ENCODE measurements around the gene TNRC18. TPM values are rescaled to one million over a fixed set of nuclear protein-coding genes. Genes with fewer than 3 reads are reported as not detected.

The TNRC18 gene
- total and polyA plus RNA-seq, 9 of the 15 experiments (the other 6 are each of a cell fraction or from before 2014, with no cell fraction given), result 0.03 to 43.2 (median 18.0) TPM

- TF ChIP-seq E4F1 (CRISPR knock-in tag; IDR thresholded peaks at IDR 0.05; ENCODE audit: borderline replicate concordance) (no peak), LCOR (CRISPR knock-in tag; IDR thresholded peaks at IDR 0.05) (no peak), GTF2A2 (tag; IDR thresholded peaks at IDR 0.05) (no peak), ZNF717 (CRISPR knock-in tag; IDR thresholded peaks at IDR 0.05) (no peak), RBM15 (IDR thresholded peaks at IDR 0.05; ENCODE audit: insufficient read depth, low read length) (no peak), ZNF121 (CRISPR knock-in tag; conservative IDR thresholded peaks at IDR 0.05) (no peak), ZNF644 (tag; IDR thresholded peaks at IDR 0.05; ENCODE audit: low read depth) (no peak), RB1 (IDR thresholded peaks at IDR 0.05; ENCODE audit: low read depth) (peak; percentile 38), SREBF1 (IDR thresholded peaks at IDR 0.05; ENCODE audit: borderline replicate concordance, low read depth, low read length) (no peak), MXD1 (CRISPR knock-in tag; IDR thresholded peaks at IDR 0.05; ENCODE audit: borderline replicate concordance, poor library complexity, severe bottlenecking) (no peak), SMC3 (conservative IDR thresholded peaks at IDR 0.05; ENCODE audit: insufficient read depth, low read depth, low read length) (no peak), JUND (IDR thresholded peaks at IDR 0.05; ENCODE audit: borderline replicate concordance, low read depth, low read length) (peak; percentile 36; the same call in 1 of the 2 replicates), JUND (tag; IDR thresholded peaks at IDR 0.05; ENCODE audit: borderline replicate concordance, low read depth, low read length) (0 out of 3 replicates have a peak, but pooled peaks have one; percentile 47), PHTF2 (CRISPR knock-in tag; IDR thresholded peaks at IDR 0.05) (no peak), ARHGAP35 (IDR thresholded peaks at IDR 0.05; ENCODE audit: partially characterized antibody) (no peak), PHB (CRISPR knock-in tag; IDR thresholded peaks at IDR 0.05) (no peak), RAD51 (IDR thresholded peaks at IDR 0.05; ENCODE audit: borderline replicate concordance, low read depth) (0 out of 2 replicates have a peak, but pooled peaks have one; percentile 14), TEAD1 (CRISPR knock-in tag; IDR thresholded peaks at IDR 0.05) (0 out of 4 replicates have a peak, but pooled peaks of 1 of the 2 experiments have one; percentile 47), RNF2 (IDR thresholded peaks at IDR 0.05) (peak; percentile 42; the same call in 1 of the 2 replicates), HNRNPLL (IDR thresholded peaks at IDR 0.05; ENCODE audit: low read depth, low read length, poor library complexity, severe bottlenecking) (no peak), CTBP1 (IDR thresholded peaks at IDR 0.05; ENCODE audit: borderline replicate concordance) (no peak), HOXB6 (CRISPR knock-in tag; IDR thresholded peaks at IDR 0.05; ENCODE audit: borderline replicate concordance) (no peak), RBM17 (IDR thresholded peaks at IDR 0.05; ENCODE audit: borderline replicate concordance, low read depth, low read length) (no peak), TRIM28 (IDR thresholded peaks at IDR 0.05) (0 out of 2 replicates have a peak, but pooled peaks have one; percentile 41), FOXP1 (CRISPR knock-in tag; IDR thresholded peaks at IDR 0.05) (no peak), EHMT2 (IDR thresholded peaks at IDR 0.05) (no peak)
- TF ChIP-seq, protein P1, sequence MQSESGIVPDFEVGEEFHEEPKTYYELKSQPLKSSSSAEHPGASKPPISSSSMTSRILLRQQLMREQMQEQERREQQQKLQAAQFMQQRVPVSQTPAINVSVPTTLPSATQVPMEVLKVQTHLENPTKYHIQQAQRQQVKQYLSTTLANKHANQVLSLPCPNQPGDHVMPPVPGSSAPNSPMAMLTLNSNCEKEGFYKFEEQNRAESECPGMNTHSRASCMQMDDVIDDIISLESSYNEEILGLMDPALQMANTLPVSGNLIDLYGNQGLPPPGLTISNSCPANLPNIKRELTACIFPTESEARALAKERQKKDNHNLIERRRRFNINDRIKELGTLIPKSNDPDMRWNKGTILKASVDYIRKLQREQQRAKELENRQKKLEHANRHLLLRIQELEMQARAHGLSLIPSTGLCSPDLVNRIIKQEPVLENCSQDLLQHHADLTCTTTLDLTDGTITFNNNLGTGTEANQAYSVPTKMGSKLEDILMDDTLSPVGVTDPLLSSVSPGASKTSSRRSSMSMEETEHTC (IDR thresholded peaks at IDR 0.05), result no peak
Measured at GRCh38 chr7:5423976-5424748, 528 bp upstream of the TNRC18 start (continued).
